ENCODE data around the gene CFAP92.

CFAP92 gene

DNA sequence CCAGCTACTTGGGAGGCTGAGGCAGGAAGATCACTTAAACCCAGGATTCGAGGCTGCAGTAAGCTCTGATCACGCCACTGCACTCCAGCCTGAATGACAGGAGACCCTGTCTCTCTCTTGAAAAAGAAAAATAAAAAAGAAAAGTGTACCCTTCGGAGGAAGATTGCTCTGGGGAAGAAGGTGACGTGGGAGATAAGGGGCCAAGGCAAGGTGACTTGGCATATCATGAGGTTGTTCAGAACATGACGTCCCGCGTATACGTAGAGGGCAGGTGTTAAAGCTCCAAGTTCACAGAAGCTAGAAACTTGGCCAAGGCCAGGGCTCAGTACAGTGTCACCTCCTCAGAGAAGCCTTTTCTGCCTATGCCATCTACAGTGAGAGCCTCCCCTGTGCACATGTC, 121.1 kb downstream of the CFAP92 start:
- no peak for DNase-seq

DNA sequence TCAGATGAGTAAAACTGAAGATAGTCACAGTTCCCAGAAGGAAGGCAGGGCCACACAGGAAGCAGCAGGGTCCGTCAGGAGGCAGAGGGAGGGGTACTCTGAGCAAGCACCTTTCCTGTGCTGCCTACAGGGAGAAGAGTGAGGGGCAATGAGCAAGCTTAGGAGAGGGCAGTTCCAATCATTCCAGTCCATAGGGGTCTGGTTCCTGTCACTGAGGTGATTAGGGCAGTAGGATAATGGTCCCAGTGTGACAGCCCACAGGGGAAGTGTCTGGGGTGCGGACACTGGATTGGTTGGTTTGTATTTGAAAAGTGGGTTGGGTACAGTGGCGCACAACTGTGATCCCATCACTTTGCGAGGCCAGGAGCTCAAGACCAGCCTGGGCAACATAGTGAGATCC, 121.6 kb downstream of the CFAP92 start:
- no peak for DNase-seq

DNA sequence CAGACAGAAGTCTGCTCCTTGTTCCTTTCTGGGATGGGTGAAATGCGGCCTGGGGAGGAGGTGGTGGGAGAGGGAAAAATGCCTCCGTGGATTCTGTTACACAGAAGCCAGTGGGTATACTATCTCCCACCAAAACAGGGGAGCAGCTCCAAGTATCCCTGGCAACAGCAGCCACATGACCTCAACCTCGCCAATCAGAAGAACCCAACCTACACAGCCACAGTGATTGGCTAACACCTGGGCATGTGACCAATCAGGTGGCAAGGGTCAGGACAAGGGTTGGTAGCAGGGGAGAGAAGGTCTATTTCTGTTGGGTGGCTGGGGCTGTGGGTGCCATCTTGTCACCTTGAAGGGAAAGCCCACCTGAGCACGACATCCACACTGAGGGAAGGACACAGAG, 123.5 kb downstream of the CFAP92 start:
- no peak for DNase-seq

DNA sequence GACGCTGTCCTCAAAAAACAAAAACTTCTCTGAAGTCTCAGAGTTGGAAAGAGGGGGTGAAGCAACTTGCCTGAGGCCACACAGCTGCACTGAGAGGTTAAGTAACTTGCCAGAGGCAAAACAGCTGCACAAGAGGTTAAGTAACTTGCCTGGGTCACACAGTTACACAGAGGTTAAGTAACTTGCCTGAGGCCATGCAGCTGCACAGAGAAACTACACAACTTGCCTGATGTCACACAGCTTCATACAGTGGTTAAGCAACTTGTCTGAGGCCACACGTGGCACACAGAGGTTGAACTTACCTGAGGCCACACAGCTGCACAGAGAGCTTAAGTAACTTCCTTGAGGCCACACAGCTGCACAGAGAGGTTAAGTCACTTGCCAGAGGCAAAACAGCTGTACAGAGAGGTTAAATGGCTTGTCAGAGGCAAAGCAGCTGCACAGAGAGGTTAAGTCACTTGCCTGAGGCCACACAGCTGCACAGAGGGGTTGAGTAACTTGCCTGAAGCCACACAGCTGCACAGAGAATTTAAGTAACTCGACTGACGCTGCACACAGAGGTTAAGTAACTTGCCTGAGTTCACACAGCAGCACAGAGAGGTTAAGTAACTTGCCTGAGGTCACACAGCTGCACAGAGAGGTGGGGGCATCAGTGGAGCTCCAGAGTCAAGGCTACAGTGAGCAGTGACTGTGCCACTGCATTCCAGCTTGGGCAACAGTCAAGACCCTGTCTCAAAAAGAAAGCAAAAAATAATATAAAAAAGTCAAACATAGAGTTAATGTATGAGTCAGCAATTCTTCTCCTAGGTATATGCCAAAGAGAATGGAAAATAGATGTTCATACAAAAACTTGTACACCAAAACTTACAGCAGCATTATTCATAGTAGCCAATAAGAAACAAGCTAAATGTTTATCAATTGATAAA, 126.4 kb downstream of the CFAP92 start:
- no peak for DNase-seq

DNA sequence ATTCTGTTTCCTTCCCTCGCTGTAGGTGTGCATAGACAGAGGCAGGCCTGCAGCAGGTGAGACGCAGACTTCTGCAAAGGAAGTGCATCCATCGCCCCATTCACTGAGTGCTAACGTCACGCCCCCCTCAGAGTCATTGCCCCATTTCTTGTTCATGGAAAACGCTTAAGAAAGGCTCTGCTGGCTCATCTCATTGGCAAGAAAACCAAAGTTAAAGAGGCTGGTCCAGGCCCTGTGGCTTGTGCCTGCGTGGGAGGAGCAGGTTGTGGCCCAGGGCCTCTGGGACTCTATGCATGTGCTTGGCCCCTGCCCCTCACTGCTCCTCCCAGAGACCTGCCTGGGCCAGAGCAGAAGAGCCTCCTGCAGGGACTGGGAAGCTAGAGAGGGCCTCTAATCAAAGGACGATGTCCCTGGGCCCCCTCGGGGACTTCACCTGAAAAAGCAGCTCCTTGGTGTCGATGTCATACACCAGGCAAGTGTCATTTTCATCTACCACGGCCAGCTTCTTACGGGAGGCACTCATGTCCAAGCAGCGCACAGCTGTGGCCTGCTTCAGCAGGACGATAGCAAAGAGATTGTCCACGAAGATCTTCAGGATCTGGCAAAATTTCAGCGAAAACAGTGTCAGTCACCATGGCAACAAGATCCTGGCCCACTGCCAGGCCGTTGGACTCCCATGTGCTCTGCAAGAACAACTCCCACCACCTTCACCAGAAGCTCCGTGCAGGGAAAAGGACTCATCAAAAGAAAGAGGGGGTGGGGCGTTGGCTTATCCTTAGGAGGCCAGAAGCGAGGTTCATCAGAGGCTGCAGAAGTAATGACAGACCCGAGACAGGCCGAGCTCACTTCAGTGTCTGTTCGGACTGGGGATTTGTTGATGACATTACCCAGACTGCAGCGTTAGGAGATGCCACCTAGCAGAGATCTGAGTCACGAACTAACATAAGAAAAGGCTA, 128.7 kb downstream of the CFAP92 start:
- peak in 50 of 58 donors; percentile 5 to 80 (median 44) for DNase-seq

DNA sequence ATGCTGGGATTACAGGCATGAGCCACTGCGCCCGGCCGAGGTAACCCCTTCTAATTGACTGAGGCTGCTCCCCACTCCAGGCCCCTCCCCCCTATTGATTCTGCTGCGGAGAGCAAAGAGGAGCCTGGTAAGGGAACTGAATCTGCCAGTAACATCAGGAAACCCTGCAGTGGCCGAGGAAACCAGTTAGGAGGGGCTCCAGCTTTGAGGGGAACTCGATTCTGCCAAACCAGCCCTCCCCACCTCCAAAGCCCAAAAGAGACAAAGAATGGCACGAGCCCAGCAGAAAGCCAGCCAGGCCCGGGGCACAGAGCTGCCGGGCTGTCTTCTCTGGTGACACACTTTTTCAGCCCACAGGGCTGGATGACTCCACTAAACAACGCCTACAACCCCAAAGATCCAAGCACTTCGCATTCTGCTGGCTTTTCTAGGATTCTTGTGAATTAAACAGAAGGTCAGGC, 129.5 kb downstream of the CFAP92 start:
- DNase-seq = peak in 56 of 58 donors; percentile 6 to 82 (median 62)

DNA sequence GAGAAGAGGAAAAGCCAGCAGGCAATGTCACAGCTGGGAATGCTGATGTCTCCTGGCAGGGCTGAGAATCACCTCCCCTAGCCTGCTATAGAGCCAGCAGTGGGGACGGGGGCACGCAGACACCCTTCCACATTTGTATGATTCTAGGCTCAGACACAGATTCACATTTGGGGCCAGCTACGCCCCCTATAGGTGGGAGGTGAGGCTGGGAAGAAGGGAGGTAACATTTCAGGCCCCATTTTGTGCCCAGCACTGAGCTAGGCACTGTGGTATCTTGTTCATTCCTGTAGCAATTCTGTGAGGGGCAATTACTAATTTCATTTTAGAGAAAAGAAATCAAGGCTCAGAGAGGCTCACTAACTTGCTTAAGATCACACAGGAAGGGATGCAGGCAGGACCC, 130.3 kb downstream of the CFAP92 start:
- DNase-seq = peak in 2 of 58 donors; percentile 2 to 5

DNA sequence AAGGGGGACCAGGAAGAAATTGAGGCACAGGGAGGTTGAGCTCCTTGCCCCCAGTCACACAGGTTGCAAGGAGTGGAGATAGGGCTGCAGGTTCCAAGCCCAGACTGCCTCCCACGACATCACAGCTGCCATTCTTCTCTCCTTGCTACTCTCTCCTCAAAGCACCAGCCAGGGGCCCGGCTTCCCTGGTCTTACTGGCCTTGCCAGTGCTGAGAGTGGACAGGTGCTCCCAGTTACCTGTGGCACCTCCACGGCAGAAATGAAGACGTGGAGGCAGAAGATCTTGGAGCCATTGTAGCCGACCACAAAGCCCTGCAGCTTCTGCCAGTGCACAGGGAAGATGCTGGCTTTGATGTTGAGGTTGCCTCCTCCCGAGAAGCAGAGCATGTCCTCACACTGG, 132.4 kb downstream of the CFAP92 start:
- no peak for DNase-seq

All from anterior cingulate cortex (tissue), 58 donors.